GM18870 (cell line): ENCODE measurements around the gene EDN2.

ENCODE experiments used
- ATAC-seq: cut with Tn5 transposase; IDR thresholded peaks from one replicate; pipeline ENCODE4 v1.9.1; 2021; ENCODE audit warnings: moderate library complexity; ENCODE audit not compliant: unreplicated experiment

The EDN2 gene

DNA sequence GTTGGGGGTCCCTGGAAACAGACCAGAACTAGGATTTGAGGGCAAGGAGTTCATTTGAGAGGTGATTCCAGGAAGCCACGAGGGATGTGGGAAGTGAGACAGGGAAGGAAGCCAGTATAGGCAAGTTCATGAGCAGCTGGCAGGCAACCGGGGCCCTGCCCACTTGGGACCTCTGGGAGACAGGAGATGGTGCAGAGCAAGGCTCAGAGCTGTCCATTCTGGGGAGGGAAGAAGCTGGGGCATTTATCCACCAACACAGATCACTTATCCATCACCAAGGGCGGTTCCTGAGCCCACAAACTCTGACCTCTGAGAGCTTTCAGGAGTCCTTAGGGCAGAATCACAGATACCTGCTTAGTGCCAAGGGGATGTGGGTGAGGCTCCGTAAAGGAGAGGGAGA lies 16.8 kb downstream of the EDN2 start:
- ATAC-seq = no peak

DNA sequence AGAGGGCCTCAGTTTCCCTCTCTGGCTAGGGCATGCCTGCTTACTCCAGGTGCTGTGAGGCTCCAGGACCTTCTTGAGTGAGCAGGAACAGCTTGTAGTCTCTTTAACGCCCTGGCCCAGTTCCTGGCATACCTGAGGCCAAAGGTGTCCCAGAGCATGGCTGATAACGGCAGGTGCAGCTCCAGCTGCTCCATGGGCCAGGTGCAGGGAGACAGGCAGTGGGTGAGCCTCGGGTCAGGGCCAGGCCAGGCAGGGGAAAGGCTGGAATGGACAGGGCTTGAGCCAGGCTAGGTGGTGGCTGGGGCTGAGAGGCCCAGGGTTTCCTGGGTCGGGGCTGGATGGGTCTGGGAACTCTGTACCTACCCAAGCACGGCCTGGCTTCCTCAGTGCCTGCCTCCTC lies 18.3 kb downstream of the EDN2 start:
- ATAC-seq = no peak

DNA sequence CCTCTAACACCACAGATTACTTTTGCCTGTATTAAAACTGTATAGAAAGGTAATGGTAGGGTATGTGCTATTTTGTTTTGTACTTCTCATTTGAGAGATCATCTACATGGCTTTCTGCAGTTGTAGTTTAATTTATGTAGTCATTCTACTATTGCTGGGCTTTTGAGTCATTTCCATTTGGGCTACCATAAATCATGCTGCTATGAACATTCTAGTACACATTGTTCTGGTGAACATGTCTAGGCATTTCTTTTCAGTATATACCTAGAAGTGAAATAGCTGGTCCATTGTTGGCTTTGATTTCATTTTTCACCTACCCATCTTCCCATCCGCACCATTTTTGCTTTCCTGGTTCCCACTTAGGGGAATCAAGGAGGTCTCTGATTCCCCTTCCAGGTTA lies 18.7 kb downstream of the EDN2 start:
- ATAC-seq = no peak

DNA sequence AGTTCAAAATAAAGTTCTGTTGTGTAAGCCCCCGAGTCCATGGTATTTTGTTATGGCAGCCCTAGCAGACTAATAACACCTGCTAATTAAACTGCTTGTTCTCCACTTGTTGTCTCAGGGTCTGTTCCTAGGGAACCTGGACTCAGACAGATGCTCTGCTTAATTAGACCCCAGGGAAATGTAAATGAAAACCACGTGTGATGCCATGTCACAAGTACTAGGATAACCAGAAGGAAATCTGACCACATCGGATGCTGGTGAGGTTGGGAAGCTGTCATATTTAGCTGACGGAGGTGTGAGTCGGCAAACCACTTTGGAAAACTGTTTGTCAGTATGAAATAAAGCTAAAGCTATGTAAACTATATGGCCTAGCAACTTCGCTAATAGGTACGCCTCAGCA lies 19.6 kb downstream of the EDN2 start:
- no peak for ATAC-seq

DNA sequence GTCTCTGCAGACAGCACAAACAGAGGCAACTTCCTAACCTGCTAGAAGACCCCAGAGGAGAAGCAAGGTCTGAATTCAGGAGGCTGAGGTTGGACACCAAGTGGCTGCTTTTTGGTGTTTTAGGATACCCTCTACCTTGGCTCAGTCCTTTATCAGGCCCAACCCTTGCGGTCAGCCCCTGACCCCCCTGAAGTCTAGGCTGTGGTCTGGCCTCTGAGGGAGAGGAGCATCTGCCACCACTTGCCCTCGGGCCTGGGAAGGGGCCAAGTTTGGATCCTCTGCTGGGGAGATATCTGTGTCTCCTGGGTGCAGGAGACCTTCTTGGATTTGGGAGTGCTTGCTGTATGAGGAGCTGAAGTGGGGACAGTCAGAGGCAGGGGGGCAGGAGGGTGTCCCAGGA lies 21.0 kb downstream of the EDN2 start:
- ATAC-seq = no peak

DNA sequence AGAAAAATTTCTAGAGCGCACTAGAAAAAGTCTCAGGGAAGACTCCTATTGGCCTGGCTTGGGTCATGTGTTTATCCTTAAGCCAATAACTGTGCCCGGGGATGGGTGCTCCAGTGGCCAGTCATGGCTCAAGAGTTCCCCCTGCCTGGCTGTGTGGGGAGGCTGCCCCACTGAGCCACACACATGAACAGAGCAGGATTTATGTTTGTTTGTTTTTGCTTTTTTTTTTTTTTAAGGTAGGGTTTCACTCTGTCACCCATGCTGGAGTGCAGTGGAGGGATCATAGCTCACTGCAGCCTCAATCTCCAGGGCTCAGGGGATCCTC lies 21.8 kb downstream of the EDN2 start:
- ATAC-seq = no peak

DNA sequence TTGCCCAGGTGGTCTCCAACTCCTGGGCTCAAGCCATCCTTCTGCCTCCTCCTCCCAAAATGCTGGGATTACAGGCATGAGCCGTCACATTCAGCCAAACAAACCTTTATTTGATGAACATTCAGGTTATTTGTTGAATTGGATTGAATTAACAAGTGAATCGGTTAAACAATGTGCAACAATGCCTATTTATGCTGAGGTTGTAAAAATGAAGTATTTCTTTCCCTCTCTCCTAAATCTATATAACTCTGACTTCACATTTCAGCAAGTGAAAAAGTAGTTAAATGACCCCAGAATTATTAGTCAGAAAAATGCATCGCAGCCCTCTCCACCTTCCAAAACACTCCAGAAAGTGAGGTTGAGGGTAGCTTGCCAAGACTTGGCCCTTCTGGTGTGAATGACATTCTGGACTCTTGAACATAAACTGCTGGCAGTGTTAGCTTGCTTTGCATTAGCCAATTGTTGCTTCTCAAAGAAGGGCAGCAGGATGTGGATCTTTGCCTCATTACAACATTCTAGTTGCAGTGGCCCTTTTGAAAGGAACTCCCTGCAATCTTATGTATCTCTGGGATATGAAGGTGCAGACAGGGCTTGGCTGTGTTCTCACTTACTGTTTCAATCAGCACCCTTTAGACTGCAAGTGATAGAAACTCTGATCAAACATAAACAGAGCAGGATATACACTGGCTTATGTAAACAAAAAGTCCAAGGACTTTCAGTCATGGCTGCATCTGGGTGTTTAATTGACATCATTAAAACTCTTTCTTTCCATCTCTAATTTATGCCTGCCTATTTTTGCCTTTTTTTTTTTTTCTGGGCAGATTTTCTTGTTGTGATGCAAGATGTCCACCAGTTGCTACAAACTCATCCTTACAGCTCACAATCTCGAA lies 22.4 kb downstream of the EDN2 start:
- no peak for ATAC-seq

DNA sequence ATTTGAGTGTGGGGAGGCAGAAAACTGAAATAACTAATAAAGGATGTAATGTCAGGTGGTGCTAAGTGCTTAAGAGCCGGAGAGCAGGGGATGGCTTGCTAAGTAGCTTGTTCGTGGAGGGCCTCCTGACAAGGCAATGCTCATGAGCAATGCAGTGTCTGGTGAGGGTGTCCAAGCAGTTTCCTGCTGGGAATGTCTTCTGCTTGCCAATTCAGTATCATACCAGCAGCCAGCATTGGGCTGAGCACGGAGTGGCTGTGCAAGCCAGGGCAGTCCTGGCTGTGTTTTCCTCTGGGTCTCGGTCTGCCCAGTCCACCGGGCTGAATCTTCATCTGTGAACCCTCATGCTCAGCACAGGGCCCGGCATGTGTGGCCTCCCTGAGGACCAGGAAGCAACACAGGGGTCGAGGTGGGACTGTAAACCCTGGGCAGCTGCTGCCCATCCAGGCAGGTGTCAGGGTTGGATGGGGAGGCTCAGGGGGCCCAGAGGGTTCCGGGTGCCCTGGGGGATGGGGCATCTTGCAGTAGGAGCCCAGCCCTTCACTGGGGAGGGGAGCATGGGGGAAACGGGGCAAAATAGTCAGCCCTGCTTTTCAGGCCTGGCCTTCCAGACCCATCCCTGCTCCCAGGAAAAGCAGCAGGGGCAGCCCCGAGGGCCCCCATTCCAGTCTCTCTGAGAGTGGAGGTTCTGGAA lies 27.5 kb downstream of the EDN2 start:
- no peak for ATAC-seq

DNA sequence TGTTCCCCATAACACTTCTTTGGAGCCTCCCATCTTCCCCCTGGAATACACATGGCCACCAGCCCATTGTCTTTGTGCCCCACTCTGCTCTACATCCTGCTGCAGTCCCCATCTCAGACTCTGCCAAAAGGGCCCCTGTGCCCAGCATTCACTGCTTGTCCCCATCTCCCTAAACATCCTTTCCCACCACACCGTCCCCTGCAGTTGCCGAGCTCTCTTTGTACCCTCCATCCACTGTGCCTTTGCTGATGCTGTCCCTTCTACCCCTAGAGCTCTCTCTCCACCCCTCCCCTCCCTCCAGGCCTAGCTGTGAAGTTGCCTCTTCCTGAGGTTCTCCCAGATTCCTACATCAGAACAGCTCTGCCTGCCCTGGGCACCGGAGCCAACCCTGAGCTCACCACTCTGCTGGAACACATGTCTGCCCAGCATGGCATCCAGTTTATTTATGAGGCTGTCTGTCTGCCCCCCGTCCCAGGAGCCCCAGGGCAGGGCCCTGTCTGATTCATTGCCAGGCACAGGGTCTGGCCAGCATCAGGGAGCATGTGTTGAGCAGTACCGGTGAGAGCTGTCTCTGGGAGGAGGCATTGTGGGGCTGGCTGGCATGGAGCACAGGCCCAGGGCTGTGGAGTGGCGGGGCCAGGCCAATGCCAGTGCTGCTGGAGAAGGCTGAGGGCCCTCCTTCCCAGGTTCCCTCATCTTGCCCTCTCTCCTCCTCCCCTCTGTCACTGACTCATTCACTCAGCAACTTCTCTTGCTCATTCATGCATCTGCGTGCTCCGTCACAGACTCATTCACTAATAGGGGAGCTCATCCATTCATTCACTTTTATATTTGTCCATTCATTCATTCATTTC lies 28.8 kb downstream of the EDN2 start:
- ATAC-seq = no peak

DNA sequence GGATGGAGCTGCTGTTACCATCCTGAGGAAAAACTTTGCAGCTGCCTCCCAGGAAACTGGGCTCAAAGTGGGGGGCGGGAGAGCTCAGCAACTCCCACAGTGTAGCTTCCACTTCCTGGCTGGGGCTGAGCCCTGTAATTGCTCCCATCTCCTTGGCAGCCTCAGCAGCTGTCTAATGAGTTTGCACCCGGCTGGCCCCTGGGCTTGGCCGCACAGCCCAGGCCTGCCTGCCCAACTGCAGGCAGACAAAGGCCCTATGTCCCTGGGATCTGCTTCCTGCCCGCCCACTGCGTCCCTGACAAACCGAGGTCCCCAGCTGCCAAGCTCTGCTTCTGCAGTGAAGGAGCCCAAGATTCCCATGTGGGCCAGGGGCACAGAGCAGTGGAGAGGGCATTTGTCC lies 30.1 kb downstream of the EDN2 start:
- ATAC-seq = no peak

DNA sequence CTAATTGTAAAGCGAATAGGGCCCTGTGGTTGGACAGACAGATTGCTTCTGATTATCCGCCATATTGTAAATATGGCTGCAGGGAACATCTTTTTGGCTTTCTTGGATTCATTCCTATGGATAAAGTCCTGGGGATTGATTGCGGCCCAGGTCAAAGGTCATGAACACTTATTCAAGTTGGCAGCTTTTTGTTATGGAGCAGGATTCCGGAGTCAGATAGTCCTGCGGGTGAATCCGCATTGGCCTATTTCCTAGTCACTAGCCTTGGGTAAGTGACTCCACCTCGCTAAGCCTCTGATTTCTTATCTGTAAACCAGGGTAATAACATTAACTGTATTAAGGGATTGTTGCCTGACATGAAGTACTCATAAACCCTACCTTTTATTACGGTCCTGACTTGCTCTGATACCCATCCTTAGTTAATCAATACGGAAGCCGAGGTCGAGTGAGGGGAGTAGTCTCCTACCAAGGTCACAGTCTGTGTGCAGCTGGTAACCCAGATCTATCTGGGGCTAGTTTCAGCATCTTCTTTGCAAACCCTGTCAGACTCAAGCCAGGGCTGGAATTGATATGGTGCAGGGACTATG lies 31.7 kb downstream of the EDN2 start:
- no peak for ATAC-seq

DNA sequence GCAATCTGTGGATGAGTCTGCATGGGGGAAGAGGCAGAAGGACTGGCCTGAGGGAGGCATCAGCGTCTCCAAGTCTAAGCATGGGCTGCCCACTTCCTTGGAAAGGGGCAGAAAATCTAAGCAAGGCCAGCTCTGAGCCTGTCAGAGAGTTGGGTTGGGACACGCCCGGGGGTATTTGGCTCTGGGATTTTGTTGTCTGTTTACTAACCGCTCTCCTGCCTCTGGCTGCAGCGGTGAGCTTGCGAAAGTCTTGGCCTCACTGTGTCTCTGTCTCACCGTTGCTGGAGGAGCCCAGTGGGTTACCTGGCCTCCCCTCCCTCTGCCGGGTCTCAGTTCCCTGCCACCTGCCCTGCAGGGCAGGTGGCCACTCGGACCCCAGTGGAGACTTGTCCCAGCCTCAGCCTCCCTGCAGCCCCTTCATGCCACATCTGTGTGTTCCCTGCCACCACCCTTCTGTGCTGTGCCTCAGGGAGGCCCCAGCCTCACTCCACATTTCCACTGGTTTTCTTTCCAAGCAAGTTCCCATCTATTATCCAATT lies 33.7 kb downstream of the EDN2 start:
- no peak for ATAC-seq

DNA sequence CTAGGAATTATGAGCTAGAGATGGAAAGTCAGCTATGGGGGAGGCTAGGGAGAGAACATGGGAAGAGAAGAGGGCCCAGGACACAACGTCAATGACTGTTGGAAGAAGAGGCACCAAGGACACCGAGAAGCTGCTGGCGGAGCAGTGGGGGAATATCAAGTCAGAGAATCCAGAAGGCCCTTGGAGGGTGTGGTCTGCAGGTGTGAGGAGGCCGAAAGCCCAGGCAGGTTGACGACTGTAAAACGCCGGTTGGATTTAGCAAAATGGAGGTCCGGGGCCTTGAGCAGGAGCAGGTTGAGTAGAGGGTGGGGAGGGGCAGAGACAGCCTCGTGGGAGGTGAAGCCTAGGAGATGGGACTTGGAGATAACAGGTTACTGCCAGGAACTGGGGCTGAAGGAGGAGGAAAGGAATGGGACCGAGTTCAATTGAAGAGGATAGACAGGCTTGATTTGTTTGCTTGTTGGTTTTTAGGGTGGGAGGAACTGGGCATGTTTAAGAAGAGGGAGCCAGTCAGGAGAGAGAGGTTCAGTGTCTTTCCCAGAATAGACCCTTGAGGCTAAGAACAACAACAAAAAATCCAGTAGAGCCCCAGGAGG lies 35.1 kb downstream of the EDN2 start:
- no peak for ATAC-seq

DNA sequence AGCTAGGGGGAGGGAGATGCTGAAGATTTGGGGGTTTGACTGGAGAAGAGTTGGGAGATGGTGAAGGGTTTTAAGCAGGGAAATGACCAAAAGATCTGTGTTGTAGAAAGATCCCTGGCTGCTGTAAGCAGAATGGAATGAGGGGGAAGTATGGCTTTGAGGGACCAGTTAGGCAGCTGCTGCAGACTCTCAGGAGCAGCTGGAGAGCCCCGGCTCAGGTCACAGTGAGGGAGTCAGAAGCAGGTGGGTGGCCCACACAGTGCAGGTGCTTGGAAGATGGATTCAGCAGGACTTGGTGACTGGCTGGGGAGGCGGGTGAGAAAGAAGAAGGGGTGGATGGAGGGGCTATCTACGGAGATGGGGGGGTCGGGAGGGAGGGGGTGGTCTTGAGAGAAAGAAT lies 35.7 kb downstream of the EDN2 start:
- ATAC-seq = no peak

DNA sequence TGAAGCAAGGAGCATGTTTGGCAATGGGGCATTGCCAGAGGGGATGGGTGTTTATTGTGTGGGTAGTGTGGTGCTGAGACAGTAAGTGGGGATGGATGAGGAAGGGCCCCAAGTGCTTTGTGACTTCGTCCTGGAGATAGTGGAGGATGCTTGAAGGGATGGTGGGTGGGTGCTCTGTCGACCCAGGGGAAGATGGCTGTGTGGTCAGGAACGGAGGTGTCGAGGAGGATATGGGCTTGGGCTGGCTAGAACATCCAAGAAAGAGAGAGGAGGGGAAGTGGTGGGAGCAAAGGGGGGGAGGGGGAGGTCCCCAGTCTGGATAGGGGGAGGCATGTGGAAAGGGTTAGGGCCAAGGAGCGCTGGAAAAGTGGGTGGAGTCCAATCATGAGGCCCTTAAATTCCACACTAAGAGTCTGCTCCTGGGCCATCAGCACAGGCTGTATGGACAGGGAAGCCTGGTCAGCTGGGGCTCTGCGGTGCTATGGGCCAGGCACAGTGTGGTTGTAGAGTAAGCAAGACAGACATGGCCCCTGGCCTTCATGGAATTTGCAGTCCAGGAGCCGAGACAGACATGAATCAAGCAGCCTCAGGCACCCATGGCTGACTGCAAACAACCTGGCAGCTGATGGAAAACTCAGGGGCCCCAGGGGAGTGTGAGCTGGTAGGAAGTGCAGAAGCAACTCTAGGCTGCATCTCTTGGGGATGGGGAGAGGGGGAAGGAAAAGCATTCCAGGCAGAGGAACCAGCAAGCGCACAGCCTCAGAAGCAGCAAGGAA lies 36.3 kb downstream of the EDN2 start:
- ATAC-seq = no peak

DNA sequence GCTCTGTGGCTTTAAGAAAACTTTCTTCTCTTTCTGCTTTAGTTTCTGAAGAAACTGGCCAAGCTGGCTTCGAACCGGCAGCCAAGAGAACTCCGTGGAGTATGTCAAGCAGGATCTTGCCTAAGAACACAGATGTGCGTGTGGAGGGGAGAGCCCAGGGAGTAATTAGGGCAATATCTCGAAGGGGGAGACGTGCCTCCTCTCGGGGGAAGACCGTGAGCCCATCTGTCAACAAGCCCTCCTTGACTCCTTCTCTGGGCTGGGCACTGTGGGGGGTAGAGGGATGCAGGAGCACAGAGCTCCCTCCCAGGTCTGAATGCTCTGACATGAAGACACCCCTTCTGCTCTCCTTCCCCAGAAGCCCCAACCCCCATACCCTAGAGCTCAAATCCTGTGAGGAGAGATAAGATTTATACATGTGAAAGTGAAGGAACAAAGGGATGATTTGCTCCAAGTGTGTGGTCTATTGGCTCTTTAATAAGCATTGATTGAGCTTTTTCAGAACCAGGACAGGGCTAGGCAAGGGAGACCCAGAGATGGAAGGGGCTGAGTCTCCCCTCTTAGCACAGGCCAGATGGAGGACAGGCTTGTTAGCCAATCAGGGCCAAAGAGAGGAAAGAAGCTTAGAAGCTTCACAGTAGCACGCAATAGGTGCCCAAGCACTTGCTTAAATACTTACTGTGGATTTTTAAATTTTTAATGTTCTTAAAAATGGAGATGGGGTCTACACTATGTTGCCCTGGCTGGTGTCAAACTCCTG lies 37.5 kb downstream of the EDN2 start:
- no peak for ATAC-seq

DNA sequence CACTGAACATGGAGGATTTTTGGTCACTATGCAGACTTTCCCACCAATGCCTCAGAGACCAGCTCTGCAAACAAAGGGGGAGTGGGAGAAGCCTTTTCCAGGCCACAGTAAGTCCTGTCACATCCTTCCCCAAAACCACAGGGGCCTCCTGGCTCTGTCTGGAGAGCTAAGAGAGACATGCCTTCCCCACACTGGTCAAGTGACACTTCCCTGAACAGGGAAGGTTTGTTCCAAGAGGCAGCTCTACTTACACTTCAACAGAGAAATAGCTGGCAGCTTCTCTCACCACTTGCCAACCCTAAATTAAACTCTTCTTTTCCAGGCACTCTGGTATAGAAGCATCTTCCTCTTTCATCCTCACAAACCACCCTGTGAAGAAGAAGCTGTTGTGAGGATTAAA lies 39.7 kb downstream of the EDN2 start:
- no peak for ATAC-seq

DNA sequence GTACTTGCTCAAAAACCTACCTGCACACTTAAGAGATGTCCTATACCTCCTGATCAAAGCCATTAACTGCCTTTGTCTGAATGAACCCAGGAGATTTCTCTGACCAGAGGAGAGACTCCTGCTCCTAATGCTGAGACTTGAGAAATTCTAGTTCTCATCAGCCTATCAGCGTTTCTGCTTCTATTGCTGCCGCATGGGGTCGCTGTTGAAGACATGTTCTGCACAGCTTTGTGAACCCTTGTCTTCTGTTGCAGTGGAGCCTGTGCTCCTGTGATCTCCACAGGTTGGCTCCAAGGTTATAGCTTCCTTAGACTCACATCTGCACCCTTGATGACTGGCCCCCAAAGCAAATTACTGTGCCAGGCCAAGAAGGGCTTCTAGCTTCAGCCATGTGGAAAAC lies 40.2 kb downstream of the EDN2 start:
- no peak for ATAC-seq

DNA sequence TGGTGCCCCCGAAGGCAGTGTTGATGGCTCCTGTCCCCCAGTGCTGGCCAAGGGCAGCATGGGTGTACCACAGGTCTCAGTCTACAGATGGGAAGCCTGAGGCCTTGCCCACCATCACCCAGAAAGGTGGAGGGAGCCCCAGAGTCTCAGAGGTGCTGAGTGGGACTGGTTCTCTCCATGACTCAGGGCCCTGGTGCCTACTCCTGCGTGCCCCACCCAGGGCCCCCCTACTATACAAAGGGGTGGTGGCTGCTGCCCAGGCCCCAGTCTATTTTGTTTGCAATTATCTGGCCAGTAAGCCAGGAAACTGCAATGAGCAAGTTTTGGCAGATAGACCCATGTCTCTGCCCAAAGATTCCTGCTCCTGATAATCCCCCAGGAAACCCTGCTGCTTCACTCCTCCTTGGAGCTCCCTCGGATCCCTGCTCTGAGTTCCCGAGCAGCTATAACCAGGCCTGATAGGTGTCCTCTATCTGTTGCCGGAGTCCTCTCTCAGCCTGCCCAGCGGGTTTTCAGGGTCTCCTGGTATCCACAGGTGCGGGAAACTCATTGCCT lies 41.7 kb downstream of the EDN2 start:
- no peak for ATAC-seq
